Measurements from ENCODE around the gene MYH13. TPM values are rescaled to one million over a fixed set of nuclear protein-coding genes. Genes with fewer than 3 reads are reported as not detected.

Gene MYH13
- total RNA-seq: not detected

- no peaks in the 10 kb centered on the region for H3K9me3 Mint-ChIP-seq
- no peaks in the 10 kb centered on the region for H3K4me1 Mint-ChIP-seq
- CTCF ChIA-PET: no interaction called here
- POLR2A ChIA-PET: no interaction called here
- no peaks in the 10 kb centered on the region for H3K27me3 Mint-ChIP-seq
- H3K36me3 Mint-ChIP-seq (ENCODE audit: low read depth): no peaks in the 10 kb centered on the region
- DNase-seq: no peak
- no peak within 1 kb of the TSS for H3K27ac Mint-ChIP-seq
- H3K4me3 Mint-ChIP-seq: no peak within 1 kb of the TSS
These were observed at the start of gene MYH13 for GRCh38 chr17:10372906-10373305. Gene MYH13, minus strand, starts transcription at chr17:10373006. Its CDS starts 8,476 bp downstream, at chr17:10364530.

- POLR2A ChIA-PET: no interaction called here
- Mint-ChIP-seq H3K27ac (no peak within 1 kb of the TSS), H3K4me1 (no peaks in the 10 kb centered on the region), H3K4me3 (no peak within 1 kb of the TSS), H3K36me3 (ENCODE audit: low read depth) (no peaks in the 10 kb centered on the region), H3K27me3 (no peaks in the 10 kb centered on the region), H3K9me3 (no peaks in the 10 kb centered on the region)
- CTCF ChIA-PET: no interaction called here
- no peak for DNase-seq
These were observed 49.2 kb upstream of the MYH13 start, which contains the start of gene MYH8 for GRCh38 chr17:10421900-10422542. Gene MYH8, minus strand, starts transcription at chr17:10421950. Its CDS starts 1,723 bp downstream, at chr17:10420227.

GRCh38 chr17:10421211-10421610 is 48.4 kb upstream of the MYH13 start:
- H3K36me3 Mint-ChIP-seq (ENCODE audit: low read depth): no peaks in the 10 kb centered on the region
- H3K4me1 Mint-ChIP-seq: no peaks in the 10 kb centered on the region
- H3K27ac Mint-ChIP-seq: no peak overlapping the region
- POLR2A ChIA-PET: no interaction called here
- H3K9me3 Mint-ChIP-seq: no peaks in the 10 kb centered on the region
- H3K27me3 Mint-ChIP-seq: no peaks in the 10 kb centered on the region
- CTCF ChIA-PET: no interaction called here
- no peak overlapping the region for H3K4me3 Mint-ChIP-seq
- no peak for DNase-seq

GRCh38 chr17:10420811-10421210 is 48.0 kb upstream of the MYH13 start:
- DNase-seq: no peak
- Mint-ChIP-seq H3K27me3 (no peaks in the 10 kb centered on the region), H3K27ac (no peak overlapping the region)

GRCh38 chr17:10417431-10417830 is 44.6 kb upstream of the MYH13 start:
- DNase-seq: no peak
- Mint-ChIP-seq H3K4me1 (no peaks in the 10 kb centered on the region), H3K27ac (no peak overlapping the region), H3K27me3 (no peaks in the 10 kb centered on the region), H3K9me3 (no peaks in the 10 kb centered on the region), H3K4me3 (no peak overlapping the region), H3K36me3 (ENCODE audit: low read depth) (no peaks in the 10 kb centered on the region)
- CTCF ChIA-PET: no interaction called here
- POLR2A ChIA-PET: no interaction called here

More at GRCh38 chr17:10420811-10421210, 48.0 kb upstream of the MYH13 start:
- ChIA-PET POLR2A (no interaction called here), CTCF (no interaction called here)
- no peaks in the 10 kb centered on the region for H3K4me1 Mint-ChIP-seq
- no peaks in the 10 kb centered on the region for H3K9me3 Mint-ChIP-seq
- no peaks in the 10 kb centered on the region for H3K36me3 Mint-ChIP-seq (ENCODE audit: low read depth)
- H3K4me3 Mint-ChIP-seq: no peak overlapping the region

GRCh38 chr17:10415161-10415560 is 42.4 kb upstream of the MYH13 start:
- Mint-ChIP-seq H3K4me1 (no peaks in the 10 kb centered on the region), H3K27ac (no peak overlapping the region), H3K27me3 (no peaks in the 10 kb centered on the region), H3K9me3 (no peaks in the 10 kb centered on the region), H3K36me3 (ENCODE audit: low read depth) (no peaks in the 10 kb centered on the region), H3K4me3 (no peak overlapping the region)
- ChIA-PET POLR2A (no interaction called here), CTCF (no interaction called here)
- DNase-seq: no peak

GRCh38 chr17:10403589-10403988 is 30.8 kb upstream of the MYH13 start:
- no peak for DNase-seq
- no peak overlapping the region for H3K4me3 Mint-ChIP-seq
- no peaks in the 10 kb centered on the region for H3K9me3 Mint-ChIP-seq
- peaks cover 2% of the 10 kb centered on the region for H3K4me1 Mint-ChIP-seq
- H3K27me3 Mint-ChIP-seq: peaks cover 4% of the 10 kb centered on the region
- no peaks in the 10 kb centered on the region for H3K36me3 Mint-ChIP-seq (ENCODE audit: low read depth)
- CTCF ChIA-PET: interaction anchor here (1.1 kb wide), 1 partner anchor 9 kb away, joined by 3 read pairs; no protein-coding TSS in a partner anchor
- POLR2A ChIA-PET: no interaction called here
- no peak overlapping the region for H3K27ac Mint-ChIP-seq

- no peak overlapping the region for H3K4me3 Mint-ChIP-seq
- ChIA-PET CTCF (no interaction called here), POLR2A (no interaction called here)
- no peak overlapping the region for H3K27ac Mint-ChIP-seq
- no peaks in the 10 kb centered on the region for H3K36me3 Mint-ChIP-seq (ENCODE audit: low read depth)
- H3K4me1 Mint-ChIP-seq: peaks cover 2% of the 10 kb centered on the region
- peaks cover 1% of the 10 kb centered on the region for H3K27me3 Mint-ChIP-seq
- DNase-seq: no peak
- H3K9me3 Mint-ChIP-seq: no peaks in the 10 kb centered on the region
These were observed 25.5 kb upstream of the MYH13 start for GRCh38 chr17:10398352-10398751.

- ChIA-PET CTCF (no interaction called here), POLR2A (no interaction called here)
- peaks cover 2% of the 10 kb centered on the region for H3K4me1 Mint-ChIP-seq
- H3K27me3 Mint-ChIP-seq: no peaks in the 10 kb centered on the region
- DNase-seq: no peak
- no peak overlapping the region for H3K4me3 Mint-ChIP-seq
- H3K9me3 Mint-ChIP-seq: no peaks in the 10 kb centered on the region
- H3K36me3 Mint-ChIP-seq (ENCODE audit: low read depth): no peaks in the 10 kb centered on the region
- H3K27ac Mint-ChIP-seq: no peak overlapping the region
These were observed 23.8 kb upstream of the MYH13 start for GRCh38 chr17:10396524-10397163.

GRCh38 chr17:10394201-10394887 is 21.5 kb upstream of the MYH13 start:
- ChIA-PET POLR2A (no interaction called here), CTCF (no interaction called here)
- Mint-ChIP-seq H3K4me3 (no peak overlapping the region), H3K36me3 (ENCODE audit: low read depth) (no peaks in the 10 kb centered on the region), H3K9me3 (no peaks in the 10 kb centered on the region), H3K4me1 (no peaks in the 10 kb centered on the region), H3K27me3 (peaks cover 2% of the 10 kb centered on the region), H3K27ac (no peak overlapping the region)
- DNase-seq: no peak

GRCh38 chr17:10392880-10393279 is 20.1 kb upstream of the MYH13 start:
- Mint-ChIP-seq H3K4me3 (no peak overlapping the region), H3K36me3 (ENCODE audit: low read depth) (no peaks in the 10 kb centered on the region), H3K27ac (no peak overlapping the region), H3K4me1 (no peaks in the 10 kb centered on the region), H3K9me3 (no peaks in the 10 kb centered on the region), H3K27me3 (peaks cover 2% of the 10 kb centered on the region)
- DNase-seq: no peak
- ChIA-PET POLR2A (no interaction called here), CTCF (no interaction called here)

GRCh38 chr17:10385871-10386270 is 13.1 kb upstream of the MYH13 start:
- POLR2A ChIA-PET: no interaction called here
- Mint-ChIP-seq H3K27me3 (peaks cover under 1% of the 10 kb centered on the region), H3K4me1 (no peaks in the 10 kb centered on the region), H3K27ac (no peak overlapping the region), H3K36me3 (ENCODE audit: low read depth) (no peaks in the 10 kb centered on the region), H3K4me3 (no peak overlapping the region), H3K9me3 (no peaks in the 10 kb centered on the region)
- DNase-seq: no peak
- CTCF ChIA-PET: no interaction called here

- no peaks in the 10 kb centered on the region for H3K9me3 Mint-ChIP-seq
- no peak overlapping the region for H3K27ac Mint-ChIP-seq
- H3K36me3 Mint-ChIP-seq (ENCODE audit: low read depth): no peaks in the 10 kb centered on the region
- ChIA-PET POLR2A (no interaction called here), CTCF (no interaction called here)
- no peak overlapping the region for H3K4me3 Mint-ChIP-seq
- no peaks in the 10 kb centered on the region for H3K27me3 Mint-ChIP-seq
- DNase-seq: no peak
- no peaks in the 10 kb centered on the region for H3K4me1 Mint-ChIP-seq
These were observed 11.4 kb upstream of the MYH13 start for GRCh38 chr17:10384175-10384574.

Measured in activated CD4-positive, alpha-beta memory T cell treated with anti-CD3 and anti-CD28 coated beads, Interleukin-2, amount 10 ng/mL, durations not matched to agents 7 days and 5 days (primary cell).